Central memory CD8-positive, alpha-beta T cell (primary cell): ENCODE data around the gene DACT1.
"Not testable (repeated sequence)": the region's sequence is repeated elsewhere in the genome, so short reads cannot be mapped to it uniquely, and the experiment has no call there.

ENCODE experiments used
- ATAC-seq: fragments of 150-1000 bp; cut with Tn5 transposase; replicated peaks from 2 replicates; pipeline ENCODE4 v1.10.0; 2022; ENCODE audit warnings: mild to moderate bottlenecking, moderate FRiP score, moderate number of reproducible peaks; ENCODE audit not compliant: poor library complexity, severe bottlenecking; ENCODE audit errors: extremely low read depth
- DNase-seq, 2 donors: peaks; one replicate each; pipeline ENCODE4 v3.0.0; 2021; ENCODE audit warnings: low spot score in 2 of 2
- H3K27ac Mint-ChIP-seq: one replicate; pipeline ENCODE4 v1.8.0; 2022; ENCODE audit warnings: low read depth, mild to moderate bottlenecking, moderate library complexity, mixed read lengths
- H3K27me3 Mint-ChIP-seq: one replicate; pipeline ENCODE4 v1.8.0; 2022; ENCODE audit warnings: mixed read lengths
- H3K36me3 Mint-ChIP-seq: one replicate; pipeline ENCODE4 v1.8.0; 2022; ENCODE audit warnings: mild to moderate bottlenecking, moderate library complexity, mixed read lengths; ENCODE audit not compliant: insufficient read depth
- H3K4me1 Mint-ChIP-seq: one replicate; pipeline ENCODE4 v1.8.0; 2022; ENCODE audit warnings: mixed read lengths
- H3K4me3 Mint-ChIP-seq: one replicate; pipeline ENCODE4 v1.8.0; 2022; ENCODE audit warnings: mild to moderate bottlenecking, moderate library complexity, mixed read lengths
- H3K9me3 Mint-ChIP-seq: one replicate; pipeline ENCODE4 v1.8.0; 2022; ENCODE audit warnings: mixed read lengths

Gene DACT1

GRCh38 chr14:58637391-58638230 is at the start of gene DACT1:
Gene DACT1, plus strand, starts transcription at chr14:58637962. Its CDS starts 241 bp downstream, at chr14:58638203.
- no peak for DNase-seq
- Mint-ChIP-seq H3K36me3 (no peaks in the 10 kb centered on the region), H3K27me3 (peaks cover 79% of the 10 kb centered on the region), H3K4me3 (peak within 1 kb of the TSS; percentile 86), H3K27ac (no peak within 1 kb of the TSS), H3K4me1 (peaks cover 14% of the 10 kb centered on the region), H3K9me3 (no peaks in the 10 kb centered on the region)
- ATAC-seq: peak; percentile 30

GRCh38 chr14:58588321-58588720 is 49.4 kb upstream of the DACT1 start:
- H3K4me1 Mint-ChIP-seq, H3K4me3 Mint-ChIP-seq, H3K27ac Mint-ChIP-seq, H3K36me3 Mint-ChIP-seq, ATAC-seq, DNase-seq, H3K9me3 Mint-ChIP-seq: not testable (repeated sequence)
- H3K27me3 Mint-ChIP-seq: peaks cover 45% of the 10 kb centered on the region

- Mint-ChIP-seq H3K27me3 (peaks cover 32% of the 10 kb centered on the region), H3K4me3 (no peak overlapping the region), H3K4me1 (no peaks in the 10 kb centered on the region), H3K36me3 (peaks cover 2% of the 10 kb centered on the region), H3K27ac (no peak overlapping the region), H3K9me3 (no peaks in the 10 kb centered on the region)
- no peak for ATAC-seq
- DNase-seq: no peak
Observed at GRCh38 chr14:58593977-58594376, 43.8 kb upstream of the DACT1 start.

GRCh38 chr14:58597041-58597440 is 40.7 kb upstream of the DACT1 start:
- peaks cover under 1% of the 10 kb centered on the region for H3K27me3 Mint-ChIP-seq
- ATAC-seq (no peak), DNase-seq (no peak)
- no peaks in the 10 kb centered on the region for H3K9me3 Mint-ChIP-seq
- no peaks in the 10 kb centered on the region for H3K4me1 Mint-ChIP-seq
- H3K4me3 Mint-ChIP-seq: no peak overlapping the region
- H3K36me3 Mint-ChIP-seq: no peaks in the 10 kb centered on the region
- no peak overlapping the region for H3K27ac Mint-ChIP-seq

GRCh38 chr14:58598028-58598803 is 39.5 kb upstream of the DACT1 start:
- H3K27me3 Mint-ChIP-seq: no peaks in the 10 kb centered on the region
- H3K9me3 Mint-ChIP-seq: no peaks in the 10 kb centered on the region
- DNase-seq (no peak), ATAC-seq (no peak)
- no peak overlapping the region for H3K27ac Mint-ChIP-seq
- H3K4me1 Mint-ChIP-seq: no peaks in the 10 kb centered on the region
- no peaks in the 10 kb centered on the region for H3K36me3 Mint-ChIP-seq
- H3K4me3 Mint-ChIP-seq: no peak overlapping the region

GRCh38 chr14:58598804-58599525 is 38.8 kb upstream of the DACT1 start:
- Mint-ChIP-seq H3K9me3 (no peaks in the 10 kb centered on the region), H3K4me3 (no peak overlapping the region), H3K27me3 (no peaks in the 10 kb centered on the region), H3K36me3 (no peaks in the 10 kb centered on the region), H3K27ac (no peak overlapping the region), H3K4me1 (no peaks in the 10 kb centered on the region)
- DNase-seq (no peak), ATAC-seq (no peak)

- no peaks in the 10 kb centered on the region for H3K4me1 Mint-ChIP-seq
- no peak overlapping the region for H3K27ac Mint-ChIP-seq
- no peaks in the 10 kb centered on the region for H3K36me3 Mint-ChIP-seq
- no peaks in the 10 kb centered on the region for H3K9me3 Mint-ChIP-seq
- H3K27me3 Mint-ChIP-seq: no peaks in the 10 kb centered on the region
- no peak overlapping the region for H3K4me3 Mint-ChIP-seq
- DNase-seq: no peak
- no peak for ATAC-seq
Observed at GRCh38 chr14:58599707-58600106, 38.1 kb upstream of the DACT1 start.

GRCh38 chr14:58605465-58605864 is 32.3 kb upstream of the DACT1 start:
- no peak for ATAC-seq
- Mint-ChIP-seq H3K9me3 (no peaks in the 10 kb centered on the region), H3K27ac (no peak overlapping the region), H3K27me3 (no peaks in the 10 kb centered on the region), H3K4me3 (no peak overlapping the region), H3K4me1 (no peaks in the 10 kb centered on the region), H3K36me3 (no peaks in the 10 kb centered on the region)
- no peak for DNase-seq

- ATAC-seq (no peak), DNase-seq (no peak)
- Mint-ChIP-seq H3K36me3 (no peaks in the 10 kb centered on the region), H3K4me3 (no peak overlapping the region), H3K9me3 (no peaks in the 10 kb centered on the region), H3K27me3 (no peaks in the 10 kb centered on the region), H3K4me1 (no peaks in the 10 kb centered on the region), H3K27ac (no peak overlapping the region)
Observed at GRCh38 chr14:58607131-58607951, 30.4 kb upstream of the DACT1 start.

GRCh38 chr14:58607952-58608317 is 29.8 kb upstream of the DACT1 start:
- no peak overlapping the region for H3K4me3 Mint-ChIP-seq
- H3K36me3 Mint-ChIP-seq: no peaks in the 10 kb centered on the region
- no peaks in the 10 kb centered on the region for H3K9me3 Mint-ChIP-seq
- no peaks in the 10 kb centered on the region for H3K4me1 Mint-ChIP-seq
- DNase-seq (no peak), ATAC-seq (no peak)
- H3K27ac Mint-ChIP-seq: no peak overlapping the region
- H3K27me3 Mint-ChIP-seq: no peaks in the 10 kb centered on the region

GRCh38 chr14:58617619-58618018 is 20.1 kb upstream of the DACT1 start:
- no peak for DNase-seq
- ATAC-seq: no peak
- Mint-ChIP-seq H3K27ac (no peak overlapping the region), H3K4me1 (no peaks in the 10 kb centered on the region), H3K9me3 (no peaks in the 10 kb centered on the region), H3K36me3 (no peaks in the 10 kb centered on the region), H3K27me3 (peaks cover 19% of the 10 kb centered on the region), H3K4me3 (no peak overlapping the region)

GRCh38 chr14:58620011-58620410 is 17.8 kb upstream of the DACT1 start:
- no peaks in the 10 kb centered on the region for H3K36me3 Mint-ChIP-seq
- no peaks in the 10 kb centered on the region for H3K4me1 Mint-ChIP-seq
- peaks cover 18% of the 10 kb centered on the region for H3K27me3 Mint-ChIP-seq
- H3K9me3 Mint-ChIP-seq: no peaks in the 10 kb centered on the region
- H3K27ac Mint-ChIP-seq: no peak overlapping the region
- no peak overlapping the region for H3K4me3 Mint-ChIP-seq
- DNase-seq (no peak), ATAC-seq (no peak)
